GM04504 (cell line): ENCODE measurements around the gene GARS1.

Source experiments
- DNase-seq: peaks from one replicate; pipeline ENCODE4 v3.0.0-alpha.2; 2012; ENCODE audit warnings: low read depth

GARS1 gene

GRCh38 chr7:30655096-30655970, 60.7 kb downstream of the GARS1 start:
- DNase-seq = no peak

GRCh38 chr7:30656006-30656957, 61.6 kb downstream of the GARS1 start:
- DNase-seq = no peak

- no peak for DNase-seq
Observed at GRCh38 chr7:30657131-30657530, 62.5 kb downstream of the GARS1 start.

GRCh38 chr7:30658479-30659074, 63.9 kb downstream of the GARS1 start:
- no peak for DNase-seq

- no peak for DNase-seq
Observed at GRCh38 chr7:30659312-30659711, 64.6 kb downstream of the GARS1 start.

- DNase-seq = no peak
Observed at GRCh38 chr7:30660331-30661255, 65.9 kb downstream of the GARS1 start.

GRCh38 chr7:30661926-30662325, 67.2 kb downstream of the GARS1 start:
- DNase-seq = no peak

GRCh38 chr7:30662431-30662939, 67.8 kb downstream of the GARS1 start:
- no peak for DNase-seq

GRCh38 chr7:30663414-30663813, 68.7 kb downstream of the GARS1 start:
- no peak for DNase-seq

GRCh38 chr7:30664184-30664885, 69.7 kb downstream of the GARS1 start:
- no peak for DNase-seq

- no peak for DNase-seq
Observed at GRCh38 chr7:30665043-30665442, 70.4 kb downstream of the GARS1 start.

GRCh38 chr7:30665449-30665848, 70.8 kb downstream of the GARS1 start:
- no peak for DNase-seq

- DNase-seq = no peak
Observed at GRCh38 chr7:30667172-30667571, 72.5 kb downstream of the GARS1 start.

- no peak for DNase-seq
Observed at GRCh38 chr7:30668102-30668501, 73.4 kb downstream of the GARS1 start.

- peak; percentile 39 for DNase-seq
Observed at GRCh38 chr7:30671793-30672465, 77.3 kb downstream of the GARS1 start.

GRCh38 chr7:30674420-30674819, 79.7 kb downstream of the GARS1 start:
- DNase-seq = no peak

- no peak for DNase-seq
Observed at GRCh38 chr7:30674876-30675275, 80.2 kb downstream of the GARS1 start.

- DNase-seq = no peak
Observed at GRCh38 chr7:30678805-30679204, 84.1 kb downstream of the GARS1 start.

- no peak for DNase-seq
Observed at GRCh38 chr7:30679664-30680063, 85.0 kb downstream of the GARS1 start.

GRCh38 chr7:30681331-30681797, 86.7 kb downstream of the GARS1 start:
- no peak for DNase-seq
